Mesendoderm (in vitro differentiated cells): ENCODE data around the gene ACTG1.

Source experiments
- DNase-seq: peaks from one replicate; pipeline ENCODE4 v3.0.0; 2013
- H2AK5ac ChIP-seq: 2 replicates; pipeline ENCODE4 v1.6.1; 2013; ENCODE audit warnings: low read length, inconsistent platforms
- H2BK120ac ChIP-seq: 2 replicates; pipeline ENCODE4 v1.6.1; 2013; ENCODE audit warnings: low read depth, mild to moderate bottlenecking, low read length, moderate library complexity, mixed read lengths
- H2BK15ac ChIP-seq: replicated peaks from 2 replicates; pipeline ENCODE4 v1.6.1; 2013; ENCODE audit warnings: low read depth, mild to moderate bottlenecking, moderate library complexity
- H2BK5ac ChIP-seq: 2 replicates; pipeline ENCODE4 v1.6.1; 2013; ENCODE audit warnings: low read length, inconsistent platforms
- H3K18ac ChIP-seq: 2 replicates; pipeline ENCODE4 v1.6.1; 2013; ENCODE audit warnings: mild to moderate bottlenecking, low read length, mixed read lengths
- H3K23ac ChIP-seq: one replicate; pipeline ENCODE4 v1.6.1; 2013; ENCODE audit warnings: low read length
- H3K27ac ChIP-seq: 2 replicates; pipeline ENCODE4 v1.5.1; 2013; ENCODE audit warnings: low read depth, mild to moderate bottlenecking, inconsistent platforms, low read length, moderate library complexity
- H3K27me3 ChIP-seq: 2 replicates; pipeline ENCODE4 v1.6.1; 2013; ENCODE audit warnings: low read length, control low read depth, mild to moderate bottlenecking, inconsistent platforms; ENCODE audit not compliant: insufficient read depth, poor library complexity
- H3K36me3 ChIP-seq: 2 replicates; pipeline ENCODE4 v1.6.1; 2013; ENCODE audit warnings: low read length, inconsistent platforms; ENCODE audit not compliant: control insufficient read depth, insufficient read depth
- H3K4ac ChIP-seq: one replicate; pipeline ENCODE4 v1.6.1; 2013; ENCODE audit warnings: low read depth, mild to moderate bottlenecking, low read length, moderate library complexity
- H3K4me1 ChIP-seq: 2 replicates; pipeline ENCODE4 v1.6.1; 2013; ENCODE audit warnings: low read depth, low read length, inconsistent platforms; ENCODE audit not compliant: control insufficient read depth
- H3K4me2 ChIP-seq: 2 replicates; pipeline ENCODE4 v1.6.1; 2013; ENCODE audit warnings: low read length
- H3K4me3 ChIP-seq: 2 replicates; pipeline ENCODE4 v1.5.1; 2013; ENCODE audit warnings: mild to moderate bottlenecking, low read length
- H3K56ac ChIP-seq: one replicate; pipeline ENCODE4 v1.6.1; 2013; ENCODE audit warnings: low read length
- H3K79me1 ChIP-seq: 2 replicates; pipeline ENCODE4 v1.6.1; 2013; ENCODE audit warnings: low read length, inconsistent platforms
- H3K79me2 ChIP-seq: 2 replicates; pipeline ENCODE4 v1.6.1; 2013; ENCODE audit warnings: mild to moderate bottlenecking, low read length; ENCODE audit not compliant: control insufficient read depth, insufficient read depth
- H3K9ac ChIP-seq: 2 replicates; pipeline ENCODE4 v1.6.1; 2013; ENCODE audit warnings: low read length, inconsistent platforms
- H4K5ac ChIP-seq: one replicate; pipeline ENCODE4 v1.6.1; 2013; ENCODE audit warnings: low read length
- H4K8ac ChIP-seq: one replicate; pipeline ENCODE4 v1.6.1; 2013; ENCODE audit warnings: low read depth, mild to moderate bottlenecking, control low read depth, low read length, moderate library complexity
- WGBS: extraction: QIAGEN DNeasy Blood & Tissue Kit; methylation state at CpG from one replicate; pipeline ENCODE4 v1.1.7; 2013; ENCODE audit warnings: low lambda C conversion rate, missing lambda C conversion rate; ENCODE audit not compliant: insufficient coverage; ENCODE audit errors: extremely low coverage; 5-methylcytosine and 5-hydroxymethylcytosine counted together

Gene ACTG1

DNA sequence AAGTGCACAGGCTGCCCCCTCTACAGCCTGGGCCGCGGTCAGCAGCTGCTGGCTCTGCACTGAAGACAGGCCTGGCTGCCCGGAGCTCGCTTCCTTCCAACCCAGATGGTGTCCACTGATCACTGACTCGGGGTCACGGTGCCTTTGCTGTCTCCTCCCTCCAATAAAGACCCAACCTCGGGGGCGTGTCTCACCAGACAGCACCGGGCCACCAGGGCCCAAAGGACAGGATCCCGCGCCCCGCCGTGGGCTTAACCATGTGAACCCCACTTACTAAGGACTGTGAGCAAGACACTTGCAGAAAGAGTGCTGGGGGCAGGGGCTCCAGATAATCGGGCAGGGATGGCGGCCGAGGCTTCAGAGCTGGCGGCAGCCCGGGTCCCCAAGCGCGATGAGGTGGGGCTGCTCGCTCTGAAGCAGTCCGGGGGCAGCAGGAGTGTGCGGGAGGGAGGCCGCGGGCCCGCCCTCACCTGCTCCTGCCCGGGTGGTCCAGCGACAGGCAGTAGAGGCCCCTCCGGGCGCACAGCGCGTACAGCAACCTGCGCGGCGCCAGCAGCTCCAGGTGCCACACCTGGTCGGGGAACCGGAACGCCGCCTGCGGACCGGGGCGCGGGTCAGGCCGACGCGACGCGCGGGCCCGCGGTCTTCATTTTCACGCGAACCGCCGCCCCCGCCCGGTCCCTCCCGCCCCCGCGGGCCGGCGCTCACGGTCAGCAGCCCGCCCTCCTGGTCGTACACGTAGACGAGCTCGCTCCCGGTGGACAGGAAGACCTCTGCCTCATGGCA, 39.1 kb upstream of the ACTG1 start:
- no peak overlapping the region for H4K8ac ChIP-seq
- peak overlapping the region; percentile 90 for H3K4me3 ChIP-seq
- H3K4me1 ChIP-seq: peaks cover 3% of the 10 kb centered on the region
- H3K56ac ChIP-seq: peak overlapping the region; percentile 98
- peaks cover 4% of the 10 kb centered on the region for H3K36me3 ChIP-seq
- H3K79me2 ChIP-seq: peaks cover 5% of the 10 kb centered on the region
- no CpG with 5 or more reads among the region's 69 CpGs for WGBS
- H3K9ac ChIP-seq: peak overlapping the region; percentile 94
- H2AK5ac ChIP-seq: no peak overlapping the region
- no peak overlapping the region for H3K27ac ChIP-seq
- peak overlapping the region; percentile 74 for H3K4me2 ChIP-seq
- no peak overlapping the region for H3K18ac ChIP-seq
- no peak overlapping the region for H3K4ac ChIP-seq
- no peak overlapping the region for H2BK120ac ChIP-seq
- no peaks in the 10 kb centered on the region for H3K27me3 ChIP-seq
- H3K79me1 ChIP-seq: peaks cover 4% of the 10 kb centered on the region
- H3K23ac ChIP-seq: peak overlapping the region; percentile 89
- H2BK15ac ChIP-seq: no peak overlapping the region
- no peak overlapping the region for H4K5ac ChIP-seq
- no peak overlapping the region for H2BK5ac ChIP-seq
- DNase-seq: no peak

DNA sequence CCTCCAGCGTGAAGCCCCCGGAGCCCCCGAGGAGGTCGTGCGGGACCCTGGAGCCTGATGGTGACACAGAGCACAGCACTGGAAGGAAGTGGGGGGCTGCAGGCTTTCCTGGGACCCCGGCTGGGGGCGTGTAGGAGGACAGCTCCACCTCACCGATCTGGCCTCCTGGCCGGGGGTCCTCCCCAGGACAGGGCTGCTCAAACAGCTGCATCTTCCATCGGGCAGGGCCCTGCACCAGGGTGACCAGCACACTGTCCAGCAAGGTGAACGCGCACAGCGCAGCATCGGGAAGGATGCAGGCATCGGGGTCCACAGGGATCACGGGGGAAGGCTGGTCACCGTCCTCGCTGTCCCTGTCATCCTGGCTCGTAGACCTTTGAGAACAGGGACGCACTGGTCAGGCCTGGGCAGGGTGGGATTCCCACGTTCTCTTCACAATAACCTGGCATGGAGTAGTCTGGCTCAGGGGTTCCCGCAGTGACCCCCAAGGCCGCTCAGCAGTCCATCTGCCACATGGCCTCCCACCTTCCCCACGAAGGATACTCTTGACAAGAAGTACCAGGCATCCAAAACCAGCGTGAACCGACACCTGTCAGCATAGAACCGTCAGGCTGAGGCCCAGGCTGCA, 38.3 kb upstream of the ACTG1 start:
- no peak overlapping the region for H3K23ac ChIP-seq
- H3K4ac ChIP-seq: no peak overlapping the region
- peaks cover 4% of the 10 kb centered on the region for H3K36me3 ChIP-seq
- peak overlapping the region; percentile 94 for H3K9ac ChIP-seq
- H4K5ac ChIP-seq: no peak overlapping the region
- DNase-seq: no peak
- no peak overlapping the region for H2BK5ac ChIP-seq
- peaks cover 4% of the 10 kb centered on the region for H3K79me1 ChIP-seq
- peak overlapping the region; percentile 98 for H3K56ac ChIP-seq
- H2BK120ac ChIP-seq: no peak overlapping the region
- peaks cover 5% of the 10 kb centered on the region for H3K79me2 ChIP-seq
- no peak overlapping the region for H2BK15ac ChIP-seq
- H4K8ac ChIP-seq: no peak overlapping the region
- H3K27ac ChIP-seq: no peak overlapping the region
- peak overlapping the region; percentile 74 for H3K4me2 ChIP-seq
- H3K18ac ChIP-seq: no peak overlapping the region
- no peak overlapping the region for H3K4me3 ChIP-seq
- H3K27me3 ChIP-seq: no peaks in the 10 kb centered on the region
- peaks cover 3% of the 10 kb centered on the region for H3K4me1 ChIP-seq
- no CpG with 5 or more reads among the region's 27 CpGs for WGBS
- no peak overlapping the region for H2AK5ac ChIP-seq

DNA sequence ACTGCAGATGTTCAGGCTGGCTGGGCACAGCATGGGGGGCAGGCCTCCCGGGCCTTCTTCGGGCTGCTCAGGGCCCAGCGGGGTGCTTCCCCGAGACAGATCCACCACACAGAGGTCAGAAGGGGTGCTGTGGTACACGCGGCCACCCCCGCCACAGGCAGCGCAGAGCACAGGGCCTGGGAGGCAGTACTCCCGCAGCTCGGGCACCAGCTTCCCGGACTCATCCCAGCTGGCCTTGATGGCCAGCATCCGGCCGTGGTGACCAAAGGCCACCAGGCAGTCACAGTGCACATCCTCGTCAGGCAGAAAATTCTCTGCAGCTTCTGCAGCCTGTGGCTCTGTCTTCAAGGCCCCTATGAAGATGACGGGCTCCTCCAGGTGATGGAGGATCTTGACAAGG, 37.7 kb upstream of the ACTG1 start:
- Histone ChIP-seq H3K79me2 (peaks cover 5% of the 10 kb centered on the region), H2BK5ac (no peak overlapping the region), H4K5ac (no peak overlapping the region), H3K9ac (no peak overlapping the region), H3K56ac (no peak overlapping the region), H3K4ac (no peak overlapping the region), H2AK5ac (no peak overlapping the region), H3K18ac (no peak overlapping the region), H3K27me3 (no peaks in the 10 kb centered on the region), H4K8ac (no peak overlapping the region), H3K4me1 (peaks cover 3% of the 10 kb centered on the region), H3K27ac (no peak overlapping the region), H3K23ac (no peak overlapping the region), H2BK15ac (no peak overlapping the region), H3K4me3 (no peak overlapping the region), H2BK120ac (no peak overlapping the region), H3K36me3 (peaks cover 4% of the 10 kb centered on the region), H3K4me2 (no peak overlapping the region), H3K79me1 (peaks cover 4% of the 10 kb centered on the region)
- DNase-seq: no peak
- no CpG with 5 or more reads among the region's 15 CpGs for WGBS

DNA sequence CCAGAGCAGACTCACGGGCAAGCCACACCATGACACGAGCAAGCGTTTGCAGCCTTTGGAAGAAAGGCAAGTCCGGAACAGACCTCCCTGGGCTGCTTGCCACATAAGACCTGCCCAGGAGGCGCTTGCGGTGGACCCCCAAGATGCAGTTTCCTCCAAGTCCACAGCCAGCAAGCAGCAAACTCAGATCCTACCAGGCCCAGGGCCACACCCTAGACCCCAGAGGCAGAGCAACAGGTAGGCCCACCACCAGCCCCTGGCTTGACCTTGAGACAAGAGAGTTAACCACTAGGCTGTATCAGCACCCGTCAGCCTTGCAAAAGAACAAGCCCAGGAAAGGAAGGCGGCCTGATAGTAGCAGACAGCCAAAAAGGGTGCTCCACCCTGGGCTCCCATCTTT, 37.2 kb upstream of the ACTG1 start:
- Histone ChIP-seq H2AK5ac (no peak overlapping the region), H2BK15ac (no peak overlapping the region), H4K8ac (no peak overlapping the region), H3K4me2 (no peak overlapping the region), H3K27me3 (no peaks in the 10 kb centered on the region), H3K4me1 (peaks cover 3% of the 10 kb centered on the region), H3K23ac (no peak overlapping the region), H3K79me2 (peaks cover 5% of the 10 kb centered on the region), H3K56ac (no peak overlapping the region), H3K4me3 (no peak overlapping the region), H2BK5ac (no peak overlapping the region), H2BK120ac (no peak overlapping the region), H4K5ac (no peak overlapping the region), H3K18ac (no peak overlapping the region), H3K79me1 (peaks cover 4% of the 10 kb centered on the region), H3K4ac (no peak overlapping the region), H3K36me3 (peaks cover 4% of the 10 kb centered on the region), H3K9ac (no peak overlapping the region), H3K27ac (no peak overlapping the region)
- no CpG with 5 or more reads among the region's 8 CpGs for WGBS
- no peak for DNase-seq

- Histone ChIP-seq H3K27ac (no peak overlapping the region), H3K56ac (no peak overlapping the region), H4K5ac (no peak overlapping the region), H2BK5ac (no peak overlapping the region), H2AK5ac (no peak overlapping the region), H3K23ac (no peak overlapping the region), H3K79me1 (peaks cover 4% of the 10 kb centered on the region), H3K4me3 (no peak overlapping the region), H3K27me3 (no peaks in the 10 kb centered on the region), H3K4me2 (no peak overlapping the region), H3K79me2 (peaks cover 5% of the 10 kb centered on the region), H4K8ac (no peak overlapping the region), H3K18ac (no peak overlapping the region), H3K4me1 (peaks cover 3% of the 10 kb centered on the region), H3K9ac (no peak overlapping the region), H3K4ac (no peak overlapping the region), H2BK15ac (no peak overlapping the region), H2BK120ac (no peak overlapping the region), H3K36me3 (peaks cover 4% of the 10 kb centered on the region)
- WGBS: no CpG with 5 or more reads among the region's 16 CpGs
- no peak for DNase-seq
Observed at GRCh38 chr17:81549031-81549557, 36.5 kb upstream of the ACTG1 start.
